ENCODE data around the gene MEAK7. TPM values are rescaled to one million over a fixed set of nuclear protein-coding genes. Genes with fewer than 3 reads are reported as not detected.

The MEAK7 gene
- total and polyA plus RNA-seq, 3 donors from 2014 or later, result 11.2 to 20.0 (median 14.3) TPM

- no peak overlapping the region for H3K27ac ChIP-seq
- intact Hi-C loops (cut with DNase I; ENCODE audit: low total_unique reads), result no loop called here
- no peaks in the 10 kb centered on the region for H3K4me1 ChIP-seq
- no peaks in the 10 kb centered on the region for H3K27me3 ChIP-seq
- no peaks in the 10 kb centered on the region for H3K9me3 ChIP-seq
- 93 to 96% methylated on average over 11 of the region's 11 CpGs for WGBS, 2 donors
- H3K4me3 ChIP-seq, result no peak overlapping the region
- no peaks in the 10 kb centered on the region for H3K36me3 ChIP-seq (ENCODE audit: low read depth, missing control alignments)
- no peak for DNase-seq
- TF ChIP-seq POLR2A (IDR thresholded peaks at IDR 0.05), result no peak
- TF ChIP-seq, protein P1, sequence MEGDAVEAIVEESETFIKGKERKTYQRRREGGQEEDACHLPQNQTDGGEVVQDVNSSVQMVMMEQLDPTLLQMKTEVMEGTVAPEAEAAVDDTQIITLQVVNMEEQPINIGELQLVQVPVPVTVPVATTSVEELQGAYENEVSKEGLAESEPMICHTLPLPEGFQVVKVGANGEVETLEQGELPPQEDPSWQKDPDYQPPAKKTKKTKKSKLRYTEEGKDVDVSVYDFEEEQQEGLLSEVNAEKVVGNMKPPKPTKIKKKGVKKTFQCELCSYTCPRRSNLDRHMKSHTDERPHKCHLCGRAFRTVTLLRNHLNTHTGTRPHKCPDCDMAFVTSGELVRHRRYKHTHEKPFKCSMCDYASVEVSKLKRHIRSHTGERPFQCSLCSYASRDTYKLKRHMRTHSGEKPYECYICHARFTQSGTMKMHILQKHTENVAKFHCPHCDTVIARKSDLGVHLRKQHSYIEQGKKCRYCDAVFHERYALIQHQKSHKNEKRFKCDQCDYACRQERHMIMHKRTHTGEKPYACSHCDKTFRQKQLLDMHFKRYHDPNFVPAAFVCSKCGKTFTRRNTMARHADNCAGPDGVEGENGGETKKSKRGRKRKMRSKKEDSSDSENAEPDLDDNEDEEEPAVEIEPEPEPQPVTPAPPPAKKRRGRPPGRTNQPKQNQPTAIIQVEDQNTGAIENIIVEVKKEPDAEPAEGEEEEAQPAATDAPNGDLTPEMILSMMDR (IDR thresholded peaks at IDR 0.05), result no peak
These were observed 9.0 kb downstream of the MEAK7 start for GRCh38 chr16:84495506-84495905.

GRCh38 chr16:84489131-84489530 lies 15.3 kb downstream of the MEAK7 start:
- Histone ChIP-seq H3K27ac (no peak overlapping the region), H3K4me1 (no peaks in the 10 kb centered on the region), H3K27me3 (no peaks in the 10 kb centered on the region), H3K36me3 (ENCODE audit: low read depth, missing control alignments) (no peaks in the 10 kb centered on the region), H3K9me3 (no peaks in the 10 kb centered on the region), H3K4me3 (no peak overlapping the region)
- intact Hi-C loops (cut with DNase I; ENCODE audit: low total_unique reads), result loop anchor here (10.0 kb wide), 1 partner anchor 214 kb away; no protein-coding TSS in a partner anchor
- TF ChIP-seq POLR2A (IDR thresholded peaks at IDR 0.05), result no peak
- TF ChIP-seq, protein P1 (IDR thresholded peaks at IDR 0.05), result no peak
- 84 to 96% methylated on average over 8 of the region's 8 CpGs for WGBS, 2 donors
- DNase-seq, result no peak

- Histone ChIP-seq H3K36me3 (ENCODE audit: low read depth, missing control alignments) (no peaks in the 10 kb centered on the region), H3K4me1 (no peaks in the 10 kb centered on the region), H3K27me3 (no peaks in the 10 kb centered on the region), H3K4me3 (no peak overlapping the region), H3K27ac (no peak overlapping the region), H3K9me3 (no peaks in the 10 kb centered on the region)
- TF ChIP-seq POLR2A (IDR thresholded peaks at IDR 0.05), result no peak
- TF ChIP-seq, protein P1 (IDR thresholded peaks at IDR 0.05), result no peak
- WGBS, 2 donors, result 59 to 69% methylated on average over 8 of the region's 8 CpGs
- intact Hi-C loops (cut with DNase I; ENCODE audit: low total_unique reads), result loop anchor here (10.0 kb wide), 1 partner anchor 213 kb away; no protein-coding TSS in a partner anchor
- no peak for DNase-seq
These were observed 17.1 kb downstream of the MEAK7 start for GRCh38 chr16:84487358-84487757.

- DNase-seq, result no peak
- Histone ChIP-seq H3K36me3 (ENCODE audit: low read depth, missing control alignments) (no peaks in the 10 kb centered on the region), H3K9me3 (no peaks in the 10 kb centered on the region), H3K27me3 (no peaks in the 10 kb centered on the region), H3K27ac (no peak overlapping the region), H3K4me3 (no peak overlapping the region), H3K4me1 (no peaks in the 10 kb centered on the region)
- TF ChIP-seq, protein P1 (IDR thresholded peaks at IDR 0.05), result no peak
- TF ChIP-seq POLR2A (IDR thresholded peaks at IDR 0.05), result no peak
- WGBS, 2 donors, result 93 to 96% methylated on average over 15 to 17 of the region's 17 CpGs
- intact Hi-C loops (cut with DNase I; ENCODE audit: low total_unique reads), result loop anchor here (10.0 kb wide), 1 partner anchor 212 kb away; no protein-coding TSS in a partner anchor
These were observed 17.8 kb downstream of the MEAK7 start for GRCh38 chr16:84486551-84487235.

- intact Hi-C loops (cut with DNase I; ENCODE audit: low total_unique reads), result loop anchor here (10.0 kb wide), 1 partner anchor 211 kb away; no protein-coding TSS in a partner anchor
- no peak for TF ChIP-seq POLR2A (IDR thresholded peaks at IDR 0.05)
- TF ChIP-seq, protein P1 (IDR thresholded peaks at IDR 0.05), result no peak
- Histone ChIP-seq H3K9me3 (no peaks in the 10 kb centered on the region), H3K4me1 (no peaks in the 10 kb centered on the region), H3K36me3 (ENCODE audit: low read depth, missing control alignments) (no peaks in the 10 kb centered on the region), H3K4me3 (no peak overlapping the region), H3K27me3 (no peaks in the 10 kb centered on the region), H3K27ac (no peak overlapping the region)
- 63% methylated on average over 13 to 14 of the region's 14 CpGs for WGBS, 2 donors
- no peak for DNase-seq
These were observed 18.3 kb downstream of the MEAK7 start for GRCh38 chr16:84486126-84486525.

All from testis (tissue), 3 donors.